HG02970 (cell line): Measurements from ENCODE around the gene GADD45GIP1.
"Not testable (repeated sequence)": the region's sequence is repeated elsewhere in the genome, so short reads cannot be mapped to it uniquely, and the experiment has no call there.

Experiments
- ATAC-seq: cut with Tn5 transposase; IDR thresholded peaks from one replicate; pipeline ENCODE4 v1.9.1; 2021; ENCODE audit warnings: mild to moderate bottlenecking, moderate library complexity, moderate number of reproducible peaks; ENCODE audit not compliant: unreplicated experiment, low FRiP score

The GADD45GIP1 gene

DNA sequence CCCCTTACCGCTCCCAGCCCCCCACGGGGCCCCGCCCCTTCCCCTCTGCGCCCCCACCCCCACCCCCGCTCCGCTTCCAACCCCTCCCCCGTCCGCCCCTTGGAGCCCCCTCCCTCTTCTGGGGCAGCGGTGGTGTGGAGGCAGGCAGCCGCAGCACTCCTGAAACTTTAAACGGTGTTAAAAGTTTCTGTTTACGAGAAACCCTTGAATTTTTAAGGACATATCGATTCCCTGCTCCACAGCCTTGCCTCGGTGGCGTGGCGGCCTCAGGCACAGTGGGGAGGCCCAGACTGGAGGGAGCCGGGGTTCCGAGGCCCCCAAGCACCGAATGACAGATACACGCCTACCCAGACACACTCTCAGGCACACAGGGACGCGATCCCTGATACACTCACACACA, 33.4 kb upstream of the GADD45GIP1 start:
- ATAC-seq: no peak

DNA sequence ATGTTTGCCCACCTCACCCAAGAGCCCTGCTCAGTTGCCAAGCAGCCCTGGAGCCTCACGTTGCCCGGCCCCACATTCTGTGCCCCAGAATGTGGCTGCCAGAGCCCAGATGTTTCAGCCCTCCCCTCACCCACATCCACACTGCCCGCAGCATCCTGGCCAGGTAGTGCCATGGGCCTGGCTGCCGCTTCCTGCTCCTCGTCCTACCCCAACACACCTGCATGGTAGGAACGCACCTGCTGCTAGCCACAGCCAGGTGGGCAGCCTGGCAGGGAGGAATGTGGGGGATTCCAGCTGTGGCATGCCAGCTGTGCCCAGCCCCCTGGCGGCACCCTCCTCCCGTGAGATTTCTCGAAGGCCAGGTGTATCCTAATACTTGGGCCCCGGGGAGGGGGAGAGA, 30.8 kb upstream of the GADD45GIP1 start:
- ATAC-seq: no peak

DNA sequence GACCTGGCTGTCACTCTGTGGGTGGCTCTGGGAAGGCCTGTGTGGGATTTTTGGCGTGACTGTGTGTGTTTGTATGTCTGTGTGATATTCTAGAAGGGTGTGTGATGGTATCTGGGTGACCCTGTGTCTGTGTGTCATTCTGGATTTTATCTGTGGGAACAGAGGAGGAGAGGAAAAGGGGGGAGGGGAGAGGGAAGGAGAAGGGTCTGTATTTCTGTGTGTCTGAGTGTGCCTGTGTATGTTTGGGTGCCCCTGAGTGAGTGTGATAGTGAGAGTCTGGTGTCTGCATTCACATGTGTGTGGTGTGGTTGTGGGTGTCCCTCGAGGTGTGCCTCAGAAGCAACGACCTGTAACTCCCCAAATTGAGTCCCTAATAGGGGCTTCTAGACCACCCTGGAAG, 30.2 kb upstream of the GADD45GIP1 start:
- ATAC-seq: no peak

DNA sequence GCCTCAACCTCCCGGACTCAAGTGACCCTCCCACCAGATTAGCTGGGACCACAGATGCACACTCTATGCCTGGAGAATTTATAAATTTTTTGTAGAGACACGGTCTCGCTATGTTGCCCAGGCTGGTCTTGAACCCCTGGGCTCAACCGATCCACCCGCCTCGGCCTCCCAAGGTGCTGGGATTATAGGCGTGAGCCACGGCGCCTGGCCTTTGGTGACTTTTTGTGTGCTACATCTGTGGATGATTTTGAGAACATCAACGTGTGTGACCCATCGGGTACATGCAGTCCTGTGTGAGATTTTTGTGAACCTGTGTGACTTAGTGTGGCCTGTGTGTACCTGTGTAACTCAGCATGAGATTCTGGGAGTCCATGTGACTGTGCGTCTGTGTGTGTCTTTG, 29.7 kb upstream of the GADD45GIP1 start:
- no peak for ATAC-seq

DNA sequence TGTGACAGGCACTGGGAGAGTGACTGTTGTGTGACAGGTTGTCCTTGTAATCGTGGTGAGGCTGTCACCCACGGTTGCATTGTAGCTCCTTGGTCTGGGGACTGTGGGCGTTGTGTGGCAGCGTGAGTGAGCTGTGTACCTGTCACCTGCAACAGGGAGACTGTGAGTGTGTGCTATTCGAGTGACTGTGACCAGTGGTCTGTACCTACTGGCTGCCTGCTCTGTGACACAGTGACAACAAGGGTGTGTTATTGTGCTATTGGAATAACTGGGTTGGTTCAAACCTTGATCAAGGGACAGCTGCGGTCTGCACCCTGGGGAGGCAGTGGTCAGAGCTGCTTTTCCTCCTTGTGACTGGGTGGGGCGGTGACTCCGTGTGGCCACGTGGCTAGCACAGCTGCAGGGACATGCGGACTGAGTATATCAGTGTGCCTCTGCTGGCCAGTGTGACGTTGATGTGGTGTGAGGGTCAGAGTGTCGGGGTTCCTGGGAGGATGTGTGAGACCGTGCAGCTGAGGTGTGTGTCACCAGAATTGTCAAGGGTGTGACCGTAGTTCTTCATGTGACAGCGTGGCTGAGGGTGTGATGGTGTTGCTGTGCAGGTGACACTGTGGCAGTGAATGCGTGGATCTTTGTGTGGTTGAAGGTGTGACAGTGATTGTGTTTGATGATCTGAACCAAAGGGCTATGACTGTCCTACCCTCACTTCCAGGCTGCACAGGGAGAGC, 28.2 kb upstream of the GADD45GIP1 start:
- ATAC-seq: no peak

DNA sequence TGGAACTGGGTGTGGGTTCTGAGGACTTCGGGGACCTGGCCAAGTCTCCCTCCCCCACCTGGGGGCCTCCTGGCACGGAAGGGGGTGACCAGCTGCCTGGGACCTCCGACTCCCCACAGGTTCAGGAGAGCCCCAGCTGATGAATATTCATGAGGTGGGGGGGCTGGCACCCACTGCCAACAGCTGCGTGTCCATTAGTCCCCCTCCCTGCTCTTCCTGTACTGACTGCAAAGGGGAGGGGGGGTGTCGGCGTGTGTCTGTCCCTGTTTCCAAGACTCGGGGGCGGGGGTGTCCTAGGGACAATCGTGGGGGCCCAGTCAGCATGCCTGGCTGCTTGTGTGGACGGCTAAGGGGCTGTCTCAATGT, 27.6 kb upstream of the GADD45GIP1 start:
- ATAC-seq: no peak

DNA sequence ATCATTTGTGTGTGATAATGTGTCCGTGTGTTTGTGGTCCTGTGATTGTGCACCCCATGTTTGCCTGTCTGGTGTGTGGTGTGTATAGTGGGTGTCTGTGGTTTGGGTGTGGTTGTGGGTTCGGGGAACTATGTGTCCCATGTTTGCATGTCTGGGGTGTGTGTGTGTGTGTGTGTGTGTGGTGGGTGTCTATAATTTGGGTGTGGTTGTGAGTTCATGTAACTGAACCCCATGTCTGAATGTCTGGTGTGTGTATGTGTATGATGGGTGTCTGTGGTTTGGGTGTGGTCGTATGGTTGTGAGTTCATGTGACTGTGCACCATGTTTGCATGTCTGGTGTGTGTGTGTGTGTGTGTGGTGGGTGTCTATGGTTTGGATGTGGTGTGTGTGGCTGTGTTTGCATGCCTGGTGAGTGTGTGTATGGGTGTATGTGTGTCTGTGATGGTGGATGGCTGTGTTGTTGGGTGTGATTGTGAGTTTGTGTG, 27.2 kb upstream of the GADD45GIP1 start:
- no peak for ATAC-seq

DNA sequence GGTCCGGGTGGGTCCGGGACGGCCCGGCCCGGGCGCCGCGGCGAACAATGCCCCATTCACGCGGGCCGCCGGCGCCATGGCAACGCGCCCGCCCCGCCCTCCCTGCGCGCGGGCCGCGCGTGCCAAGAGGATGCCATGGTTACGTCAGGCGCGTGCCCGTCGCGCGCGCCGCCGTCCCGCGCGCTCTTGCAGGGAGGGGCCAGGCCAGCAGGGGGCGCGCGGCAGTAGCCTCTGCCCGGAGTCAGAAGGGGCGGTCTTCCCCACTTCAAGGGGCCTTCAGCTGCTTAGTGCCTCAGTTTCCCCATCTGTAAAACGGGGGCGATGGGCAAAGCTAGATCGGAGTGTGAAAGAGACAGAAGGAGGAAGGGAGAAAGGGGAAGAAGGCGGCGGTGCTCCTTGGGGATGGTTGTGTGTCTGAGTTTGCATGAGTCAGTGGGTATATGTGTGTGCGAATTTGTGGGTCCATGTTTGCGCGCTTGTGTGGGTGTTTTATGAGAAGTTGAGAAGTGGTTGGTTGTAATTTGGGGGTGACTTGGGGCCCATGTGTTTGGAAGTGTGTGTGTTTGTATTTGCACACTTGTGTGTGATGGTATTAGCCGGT, 26.6 kb upstream of the GADD45GIP1 start:
- ATAC-seq: no peak

DNA sequence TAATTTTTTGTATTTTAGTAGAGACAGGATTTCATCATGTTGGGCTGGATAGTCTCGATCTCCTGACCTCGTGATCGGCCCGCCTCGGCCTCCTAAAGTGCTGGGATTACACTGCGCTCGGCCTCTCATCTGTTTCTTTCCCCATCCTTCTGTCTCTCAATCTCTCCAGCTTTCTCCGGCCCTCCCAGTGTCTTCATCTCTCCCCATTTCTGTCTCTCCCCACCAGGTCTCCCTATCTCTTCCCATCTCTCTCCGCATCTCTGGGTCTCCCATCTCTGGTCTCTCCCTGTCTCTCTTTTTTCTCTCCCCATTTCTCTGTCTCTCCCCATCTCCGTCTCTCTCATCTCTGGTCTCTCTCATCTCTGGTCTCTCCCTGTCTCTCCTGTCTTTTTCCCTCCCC, 26.1 kb upstream of the GADD45GIP1 start:
- ATAC-seq: no peak

DNA sequence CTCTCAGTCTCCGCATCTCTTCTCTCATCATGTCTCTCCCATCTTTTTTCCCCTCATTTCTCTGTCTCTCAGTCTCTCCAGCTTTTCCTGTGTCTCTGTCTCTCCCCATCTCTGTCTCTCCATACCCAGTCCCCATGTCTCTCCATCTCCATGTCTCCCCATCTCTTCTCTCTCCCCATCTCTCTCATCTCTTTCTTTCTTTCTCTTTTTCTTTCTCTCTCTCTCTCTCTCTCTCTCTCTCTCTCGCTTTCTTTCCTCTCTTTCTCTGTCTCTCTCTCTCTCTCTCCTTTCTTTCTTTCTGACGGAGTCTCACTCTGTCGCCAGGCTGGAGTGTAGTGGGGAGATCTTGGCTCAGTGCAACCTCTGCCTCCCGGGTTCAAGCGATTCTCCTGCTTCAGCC, 25.6 kb upstream of the GADD45GIP1 start:
- ATAC-seq: no peak

DNA sequence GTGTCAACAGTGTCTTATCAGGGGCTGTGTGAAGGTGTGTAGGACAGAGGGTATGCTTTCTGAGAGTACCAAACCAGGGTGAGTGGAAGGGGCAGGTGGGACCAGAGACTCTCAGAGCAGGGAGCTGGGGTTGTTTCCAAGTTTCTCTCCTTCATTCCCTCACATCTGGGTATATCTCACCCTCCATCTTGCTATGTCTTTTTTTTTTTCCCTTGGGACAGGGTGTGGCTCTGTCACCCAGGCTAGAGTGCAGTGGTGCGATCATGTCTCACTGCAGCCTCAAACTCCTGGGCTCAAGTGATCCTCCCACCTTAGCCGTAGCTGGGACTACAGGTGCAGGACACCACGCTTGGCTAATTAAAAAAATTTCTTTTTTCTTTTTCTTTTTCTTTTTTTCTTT, 23.0 kb upstream of the GADD45GIP1 start:
- no peak for ATAC-seq

DNA sequence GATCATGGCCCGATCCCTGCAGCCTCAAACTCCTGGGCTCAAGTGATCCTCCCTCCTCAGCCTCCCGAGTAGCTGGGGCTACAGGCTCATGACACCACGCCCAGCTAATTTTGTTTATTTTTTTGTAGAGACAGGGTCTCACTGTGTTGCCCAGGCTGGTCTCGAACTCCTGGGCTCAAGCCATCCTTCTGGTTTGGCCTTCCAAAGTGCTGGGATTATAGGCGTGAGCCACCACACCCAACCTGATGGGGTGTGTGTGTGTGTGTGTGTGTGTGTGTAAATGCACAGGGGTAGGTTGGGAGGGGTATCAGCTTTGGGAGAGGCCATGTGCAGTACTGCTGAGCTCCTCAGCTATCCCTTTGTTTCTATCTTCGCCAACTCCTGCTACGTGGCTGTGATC, 19.1 kb upstream of the GADD45GIP1 start:
- ATAC-seq: not testable (repeated sequence)

DNA sequence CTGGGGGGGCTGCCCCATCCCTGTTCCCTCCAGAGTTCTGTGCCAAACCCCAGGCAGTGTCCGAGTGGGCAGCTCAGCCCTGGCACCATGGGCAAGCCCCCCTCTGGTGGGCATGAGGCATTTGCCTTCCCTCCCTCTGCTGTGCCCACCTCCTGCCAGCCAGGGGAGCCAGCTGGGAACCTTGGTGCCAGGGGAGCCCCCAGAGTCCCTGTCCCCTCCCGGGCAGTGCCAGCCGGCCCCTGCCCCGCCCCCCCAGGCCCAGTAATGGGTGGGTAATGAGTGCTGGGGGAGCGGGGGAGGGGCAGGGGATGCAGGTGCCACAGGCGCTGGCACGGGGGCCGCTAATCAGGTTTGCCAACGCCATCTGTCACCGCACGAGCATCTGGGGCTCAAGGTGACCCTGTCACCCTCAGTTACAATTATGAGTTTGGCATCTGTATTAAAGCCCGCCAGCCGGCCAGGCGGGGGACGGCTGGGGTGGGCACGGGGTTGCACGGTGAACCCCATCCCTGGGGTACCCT, 18.3 kb upstream of the GADD45GIP1 start:
- no peak for ATAC-seq

DNA sequence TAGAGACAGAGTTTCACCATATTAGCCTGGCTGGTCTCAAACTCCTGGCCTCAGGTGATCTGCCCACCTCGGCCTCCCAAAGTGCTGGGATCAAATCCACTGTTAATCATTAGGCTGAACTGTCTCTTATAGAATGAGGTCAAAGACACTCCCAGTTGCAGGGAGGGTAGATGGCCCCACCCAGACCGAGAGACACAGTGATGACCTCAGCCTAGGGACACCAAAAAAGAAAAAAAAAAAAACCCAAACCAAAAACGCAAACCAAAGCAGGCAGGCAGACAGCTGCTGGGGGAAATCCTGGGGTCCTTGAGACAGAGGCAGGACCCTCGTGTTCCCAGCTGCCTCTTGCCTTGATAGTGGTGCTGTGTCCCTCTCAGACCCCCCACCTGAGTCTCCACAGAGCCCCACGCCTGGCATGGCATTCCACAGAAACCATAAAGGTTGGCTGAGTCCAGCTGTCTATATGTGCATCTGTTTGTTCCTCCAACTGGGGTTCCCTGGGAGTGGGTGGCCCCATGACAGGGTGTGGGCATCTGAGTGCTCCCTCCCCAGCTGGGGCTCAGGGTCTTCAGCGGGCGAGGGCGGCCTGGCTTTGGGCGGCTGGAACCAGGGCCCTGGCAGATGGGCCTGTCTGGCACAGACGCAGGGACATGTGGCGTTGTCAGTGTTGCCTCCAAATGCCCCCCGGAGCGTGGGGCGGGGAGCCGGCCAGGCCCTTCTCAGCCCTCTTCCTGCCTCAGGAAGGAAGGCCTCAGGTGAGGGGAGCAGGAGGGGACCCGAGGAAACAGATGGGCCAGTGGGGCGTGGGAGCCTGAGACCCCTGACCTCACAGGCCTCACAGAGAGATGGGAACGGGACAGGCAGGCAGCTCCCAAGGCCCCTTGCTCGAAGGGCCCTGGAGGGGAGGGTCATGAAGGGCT, 17.5 kb upstream of the GADD45GIP1 start:
- ATAC-seq: no peak

DNA sequence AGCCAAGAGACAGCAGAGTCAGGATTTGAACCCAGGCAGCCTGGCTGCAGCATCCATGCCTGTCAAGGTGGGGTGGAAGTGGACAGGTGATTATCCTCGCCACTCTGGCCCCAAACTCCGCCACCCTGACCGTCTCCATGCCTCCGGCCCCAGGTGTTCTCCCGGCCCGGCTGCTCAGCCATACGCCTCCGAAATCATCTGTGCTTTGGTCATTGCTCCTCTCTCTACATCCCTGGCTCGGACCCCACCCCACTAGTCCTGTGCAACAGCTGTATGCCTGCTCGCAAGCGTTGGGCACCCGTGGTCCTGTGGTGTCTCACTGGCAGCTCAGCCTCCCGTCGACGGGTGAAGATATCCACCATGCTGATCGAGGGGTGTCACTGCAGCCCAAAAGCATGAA, 16.2 kb upstream of the GADD45GIP1 start:
- ATAC-seq: no peak

DNA sequence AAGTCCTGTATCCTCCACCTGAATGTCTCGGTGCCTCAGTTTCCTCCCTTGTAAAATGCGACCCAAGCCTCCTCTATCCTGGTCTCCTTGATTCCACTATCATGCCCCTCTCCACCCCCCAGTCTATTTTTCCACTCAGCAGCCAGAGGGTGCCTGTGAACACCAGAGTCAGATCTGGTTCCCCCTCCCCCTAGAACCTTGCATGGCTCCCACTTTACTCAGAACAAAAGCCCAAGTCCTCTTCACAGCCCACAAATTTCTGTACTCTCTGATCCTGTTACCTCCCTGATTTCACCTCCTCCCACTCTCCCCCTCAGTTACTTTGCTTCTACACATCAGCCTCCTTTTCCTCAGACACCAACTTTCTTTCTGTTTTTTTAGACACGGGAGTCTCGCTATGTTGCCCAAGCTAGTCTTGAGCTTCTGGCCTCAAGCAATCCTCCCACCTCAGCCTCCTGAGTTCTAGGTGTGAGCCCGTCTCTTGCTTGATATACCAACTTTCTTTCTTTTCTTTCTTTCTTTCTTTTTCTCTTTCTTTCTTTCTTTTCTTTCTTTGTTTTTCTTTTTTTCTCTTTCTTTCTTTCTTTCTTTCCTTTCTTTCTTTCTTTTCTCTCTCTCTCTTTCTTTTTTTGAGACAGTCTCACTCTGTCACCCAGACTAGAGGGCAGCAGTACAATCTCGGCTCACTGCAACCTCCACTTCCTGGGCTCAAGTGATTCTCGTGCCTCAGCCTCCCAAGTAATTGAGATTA, 13.2 kb upstream of the GADD45GIP1 start:
- ATAC-seq: no peak

DNA sequence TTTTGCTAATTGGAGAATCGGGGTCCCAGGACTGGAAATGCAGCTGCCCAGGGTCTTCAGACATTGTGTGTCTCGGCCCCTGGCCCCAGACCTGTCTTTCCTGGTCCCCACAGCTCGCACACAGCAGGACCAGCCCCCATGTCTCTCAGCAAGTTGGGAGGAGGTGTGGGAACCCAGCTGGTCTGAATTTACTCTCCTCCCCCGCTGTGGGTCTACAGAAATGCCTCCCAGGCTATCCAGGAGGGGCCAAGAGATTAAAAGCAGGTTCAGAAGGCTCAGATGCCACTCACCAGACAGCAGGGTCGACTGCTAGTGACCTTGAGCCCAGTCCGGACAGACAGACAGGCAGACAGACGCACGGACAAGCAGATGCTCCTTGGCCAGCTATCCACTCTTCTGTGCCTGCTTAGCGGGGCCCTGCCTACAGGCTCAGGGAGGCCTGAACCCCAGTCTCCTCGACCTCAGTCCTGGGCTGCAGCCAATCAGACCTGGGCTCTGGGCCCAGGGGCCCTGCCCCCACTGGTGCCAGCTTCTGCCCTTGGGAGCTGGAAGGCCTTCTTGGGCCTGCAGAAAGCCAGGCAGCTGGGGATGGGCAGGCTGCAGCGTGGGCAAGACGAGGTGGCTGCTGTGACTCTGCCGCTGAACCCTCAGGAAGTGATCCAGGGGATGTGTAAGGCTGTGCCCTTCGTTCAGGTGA, 12.4 kb upstream of the GADD45GIP1 start, which contains the start of gene DAND5:
TSS of gene DAND5 (plus strand) at position 285 of the 697 bp plus-strand sequence. CDS start at position 370, 85 bp downstream.
- ATAC-seq: no peak

DNA sequence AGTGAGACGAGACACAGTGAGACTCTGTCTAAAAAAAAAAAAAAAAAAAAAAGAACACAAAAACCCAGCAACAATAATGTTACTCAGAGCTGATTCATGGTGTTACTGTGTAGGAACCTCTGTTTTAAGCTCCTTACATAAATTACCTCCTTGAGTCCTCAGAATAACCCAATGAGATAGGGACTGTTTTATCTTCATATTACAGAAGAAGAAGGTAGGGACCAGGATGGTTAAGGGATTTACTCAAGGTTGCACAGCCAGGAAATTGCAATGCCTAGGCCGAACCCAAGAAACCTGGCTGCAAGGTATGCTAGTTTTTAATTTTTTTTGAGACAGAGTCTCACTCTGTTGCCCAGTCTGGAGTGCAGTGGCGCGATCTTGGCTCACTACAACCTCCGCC, 10.9 kb upstream of the GADD45GIP1 start:
- ATAC-seq: no peak

DNA sequence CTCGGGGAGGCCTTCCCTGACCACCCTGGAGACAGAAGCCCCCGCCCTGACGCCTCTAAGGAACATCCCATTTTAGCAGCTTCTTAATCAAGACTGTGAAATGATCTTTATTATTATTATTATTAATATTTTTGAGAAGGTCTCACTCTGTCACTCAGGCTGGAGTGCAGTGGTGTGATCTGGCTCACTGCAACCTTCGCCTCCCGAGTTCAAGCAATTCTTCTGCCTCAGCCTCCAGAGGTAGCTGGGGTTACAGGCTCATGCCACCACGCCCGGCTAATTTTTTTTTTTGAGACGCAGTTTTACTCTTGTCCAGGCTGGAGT, 8.8 kb upstream of the GADD45GIP1 start:
- no peak for ATAC-seq
